NCI-H226 (cell line): ENCODE results near the gene ZBTB37.
"Not testable (repeated sequence)": the region's sequence is repeated elsewhere in the genome, so short reads cannot be mapped to it uniquely, and the experiment has no call there.

ENCODE experiments used
- DNase-seq: peaks from one replicate; pipeline ENCODE4 v3.0.0-alpha.2; 2015

The ZBTB37 gene

DNA sequence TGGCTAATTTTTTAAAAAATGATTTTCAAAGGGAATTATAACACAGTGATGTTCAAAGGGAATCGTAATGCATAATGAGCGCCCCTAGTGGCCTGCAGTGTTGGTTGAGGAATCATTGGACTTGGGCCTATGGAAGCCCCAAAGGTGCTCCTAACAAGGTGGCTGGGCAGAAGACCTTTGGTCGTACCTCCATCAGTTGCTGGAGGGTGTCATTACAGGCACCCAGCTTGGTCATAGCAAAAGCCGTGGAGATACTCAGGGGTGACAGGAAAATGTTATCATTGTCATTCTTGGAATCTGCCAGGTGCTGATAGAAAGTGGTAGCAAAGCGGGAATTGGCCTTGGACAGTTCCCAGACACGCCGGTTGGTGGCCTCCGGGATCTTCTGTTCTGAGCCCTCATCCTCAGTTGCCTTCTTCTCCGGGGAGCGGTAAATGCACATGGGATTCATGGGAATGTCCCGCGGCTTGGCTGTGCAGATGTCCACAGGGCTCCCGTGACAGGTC lies 46.2 kb downstream of the ZBTB37 start:
- no peak for DNase-seq

GRCh38 chr1:173915596-173915995 lies 47.4 kb downstream of the ZBTB37 start:
- DNase-seq = no peak

- DNase-seq = no peak
These were observed 48.5 kb downstream of the ZBTB37 start for GRCh38 chr1:173916667-173917066.

GRCh38 chr1:173917149-173917548 lies 49.0 kb downstream of the ZBTB37 start, which contains the start of gene SERPINC1:
SERPINC1 (minus strand) TSS chr1:173917327; CDS start chr1:173917259, 68 bp downstream.
- no peak for DNase-seq

GRCh38 chr1:173917635-173918493 lies 49.7 kb downstream of the ZBTB37 start:
- no peak for DNase-seq

DNA sequence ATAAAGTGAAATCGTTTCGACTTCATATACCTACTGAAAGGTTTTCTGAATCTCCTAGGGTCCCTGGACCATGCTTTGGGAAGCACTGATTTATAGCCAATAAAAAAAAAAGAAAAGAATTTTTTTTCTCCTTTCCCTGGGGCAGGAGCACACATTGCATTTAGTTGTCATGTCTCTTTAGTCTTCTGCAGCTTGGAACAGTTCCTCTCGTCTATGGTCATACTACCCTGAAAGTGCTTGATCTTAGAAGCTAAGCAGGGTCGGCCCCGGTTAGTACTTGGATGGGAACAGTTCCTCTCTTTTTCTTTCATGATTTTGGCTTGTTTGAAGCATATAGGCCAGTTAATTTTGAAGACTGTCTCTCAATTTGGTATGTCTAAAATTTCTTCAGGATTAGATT lies 52.7 kb downstream of the ZBTB37 start:
- no peak for DNase-seq

DNA sequence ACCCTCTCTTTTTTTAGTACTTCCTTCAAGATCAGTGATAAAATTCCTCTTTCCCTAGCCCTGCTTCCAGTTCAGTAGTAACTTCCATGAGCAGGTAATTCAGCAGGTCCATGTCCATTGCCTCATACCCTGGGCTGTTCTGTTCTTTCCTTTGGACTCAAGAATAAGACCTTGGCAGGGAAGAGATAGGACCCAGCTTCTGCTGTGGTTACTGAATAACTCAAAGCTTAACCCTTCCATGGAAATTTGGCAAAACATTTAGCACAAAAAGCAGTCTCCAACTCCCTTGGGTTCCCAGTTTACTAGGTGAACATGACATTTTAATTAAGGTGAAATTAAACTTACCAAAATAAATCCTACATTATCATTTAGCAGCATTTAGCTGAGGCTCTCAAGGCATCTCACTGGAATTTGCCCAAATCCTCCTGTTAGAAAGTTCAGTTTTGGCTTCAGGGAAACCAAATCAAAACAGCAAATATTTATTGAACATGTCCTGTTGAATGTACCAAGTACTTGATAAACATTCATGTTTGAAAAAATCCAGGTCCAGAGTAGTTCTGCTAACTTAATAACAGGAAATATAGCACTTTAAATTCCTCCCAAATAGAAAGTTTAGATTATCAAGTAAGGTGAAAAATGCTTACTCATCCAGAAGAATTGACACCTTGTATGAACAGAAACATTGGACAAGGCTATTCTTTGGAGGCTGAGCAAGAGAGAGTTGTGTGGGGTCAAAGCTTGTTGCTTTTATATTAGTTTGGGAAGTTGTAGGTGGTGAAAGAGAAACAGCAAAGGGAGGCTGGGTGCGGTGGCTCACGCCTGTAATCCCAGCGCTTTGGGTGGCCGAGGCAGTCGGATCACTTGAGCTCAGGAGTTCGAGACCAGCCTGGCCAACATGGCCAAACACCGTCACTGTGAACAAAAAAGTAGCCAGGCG lies 57.4 kb downstream of the ZBTB37 start:
- DNase-seq = no peak

GRCh38 chr1:173930541-173930940 lies 62.4 kb downstream of the ZBTB37 start:
- not testable (repeated sequence) for DNase-seq

DNA sequence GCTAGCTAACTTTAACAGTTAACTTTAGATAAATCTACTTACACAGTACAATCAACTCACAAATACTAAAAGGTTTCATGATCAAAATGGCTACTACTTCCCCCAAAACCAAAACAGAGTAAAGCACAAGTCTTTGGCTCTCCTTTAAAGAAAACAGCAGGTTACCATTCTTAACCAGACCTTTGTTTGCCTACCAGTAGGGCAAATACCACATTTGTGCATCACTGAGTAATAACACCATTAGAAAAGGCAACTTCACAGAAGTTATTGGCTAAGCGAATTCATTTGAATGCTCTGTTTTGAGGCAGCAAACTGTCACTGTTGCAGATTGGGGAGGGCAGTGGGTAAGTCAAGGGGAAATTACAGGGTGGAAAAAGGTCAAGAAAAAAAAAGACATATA lies 66.3 kb downstream of the ZBTB37 start:
- DNase-seq = no peak

GRCh38 chr1:173937062-173937461 lies 68.9 kb downstream of the ZBTB37 start:
- no peak for DNase-seq

DNA sequence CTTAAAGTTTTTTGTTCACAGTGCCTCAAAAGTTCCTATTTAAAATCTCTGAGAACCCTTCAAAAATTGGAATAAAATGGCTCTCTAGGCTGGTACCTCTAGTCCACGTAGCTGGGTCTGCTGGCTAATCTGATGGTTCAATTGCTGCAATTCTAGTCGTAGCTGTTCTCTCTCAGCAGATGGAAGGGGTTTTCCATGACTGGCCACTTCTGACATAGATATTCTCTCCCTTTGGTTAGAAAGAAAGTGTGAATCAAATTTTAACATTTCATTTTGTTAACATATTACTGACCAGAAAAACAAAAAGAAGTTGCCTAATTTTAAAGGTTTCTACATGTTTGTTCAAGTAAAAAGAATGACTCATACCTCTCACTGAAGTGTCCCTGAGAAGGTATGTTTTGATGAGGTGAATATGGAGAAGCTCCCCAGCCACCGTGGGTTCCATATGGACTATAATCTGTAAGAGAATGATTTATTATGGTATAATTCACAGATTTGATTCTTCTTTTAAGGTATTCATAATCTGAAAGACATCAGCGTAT lies 78.3 kb downstream of the ZBTB37 start:
- DNase-seq = no peak

DNA sequence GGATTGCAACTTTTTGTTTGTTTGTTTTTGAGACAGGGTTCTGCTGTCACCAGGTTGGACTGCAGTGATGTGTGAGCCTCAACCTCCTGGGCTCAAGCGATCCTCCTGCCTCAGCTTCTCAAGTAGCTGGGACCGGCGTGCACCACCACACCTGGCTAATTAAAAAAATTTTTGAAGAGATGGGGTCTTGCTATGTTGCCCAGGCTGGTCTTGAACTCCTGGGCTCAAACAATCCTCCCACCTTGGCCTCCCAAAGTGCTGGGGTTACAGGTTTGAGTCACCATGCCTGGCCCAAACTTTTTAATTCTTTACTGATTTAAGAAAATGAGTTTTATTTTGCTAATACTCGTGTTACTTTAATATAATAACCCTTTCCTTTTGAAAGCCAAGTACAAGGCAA lies 80.4 kb downstream of the ZBTB37 start:
- DNase-seq = no peak
